SK-N-SH (cell line): ENCODE data around the gene CLDN6. TPM values are rescaled to one million over a fixed set of nuclear protein-coding genes. Genes with fewer than 3 reads are reported as not detected.

Experiments used
- CTCF ChIA-PET: fragments of 300-600, 350-600 bp; formaldehyde crosslinking; extraction: SDS; loops from one replicate; lab custom pipeline; 2021; lab: Yijun Ruan, JAX
- POLR2A ChIA-PET: fragments of 350-600 bp; sonication (Branson Sonifier 250); formaldehyde crosslinking; extraction: SDS; loops from one replicate; lab custom pipeline; 2020; ENCODE audit warnings: antibody characterized with exemption, inconsistent platforms; lab: Yijun Ruan, JAX
- DNase-seq: peaks from one replicate; pipeline ENCODE4 v3.0.0; 2012
- H2AFZ ChIP-seq: fragments of 200-600 bp; sonication (generic); 2 replicates; pipeline ENCODE4 v1.8.1; 2016; ENCODE audit warnings: antibody characterized with exemption, mild to moderate bottlenecking, low read depth
- H3F3A ChIP-seq: fragments of 200-600 bp; sonication (generic); replicated peaks from 2 replicates; pipeline ENCODE3; 2016; ENCODE audit warnings: antibody characterized with exemption, mild to moderate bottlenecking; ENCODE audit not compliant: insufficient read depth
- H3K27ac ChIP-seq, 2 experiments: fragments of 200-500 bp in 1 of 2; fragments of 200-600 bp in 1 of 2; sonication (Bioruptor generic) in 1 of 2; sonication (generic), shearing (Covaris generic) in 1 of 2; 2 replicates each; pipeline versions ENCODE4 v1.5.1 to v1.6.1; 2014 to 2016; ENCODE audit warnings: low read depth in 2 of 2, inconsistent platforms in 1 of 2, low read length in 1 of 2, mild to moderate bottlenecking in 1 of 2, mixed read lengths in 1 of 2
- H3K27me3 ChIP-seq: fragments of 200-600 bp; sonication (generic), shearing (Covaris generic); 2 replicates; pipeline ENCODE4 v1.6.1; 2016; ENCODE audit warnings: mixed run types; ENCODE audit not compliant: insufficient read depth
- H3K36me3 ChIP-seq, 2 experiments: fragments of 200-500 bp in 1 of 2; fragments of 200-600 bp in 1 of 2; sonication (Bioruptor generic) in 1 of 2; sonication (generic) in 1 of 2; replicated peaks in 1 of 2; 2 replicates each; pipeline versions ENCODE3 to v1.5.1; 2014 to 2016; ENCODE audit warnings: low read length in 1 of 2, mild to moderate bottlenecking in 1 of 2; ENCODE audit not compliant: insufficient read depth in 2 of 2, control insufficient read depth in 1 of 2
- H3K4me1 ChIP-seq, 2 experiments: fragments of 200-500 bp in 1 of 2; fragments of 200-600 bp in 1 of 2; sonication (Bioruptor generic) in 1 of 2; sonication (generic), shearing (Covaris generic) in 1 of 2; 2 replicates each; pipeline versions ENCODE4 v1.5.1 to v1.6.1; 2014 to 2016; ENCODE audit warnings: low read depth in 1 of 2, low read length in 1 of 2, mixed run types in 1 of 2; ENCODE audit not compliant: insufficient read depth in 2 of 2, control insufficient read depth in 1 of 2
- H3K4me2 ChIP-seq: fragments of 200-600 bp; sonication (generic), shearing (Covaris generic); 2 replicates; pipeline ENCODE4 v1.6.1; 2017; ENCODE audit warnings: mixed run types
- H3K4me3 ChIP-seq, 2 experiments: fragments of 200-500 bp in 1 of 2; fragments of 200-600 bp in 1 of 2; sonication (Bioruptor generic) in 1 of 2; sonication (generic), shearing (Covaris generic) in 1 of 2; 2 replicates each; pipeline versions ENCODE4 v1.5.1 to v1.8.1; 2014 to 2016; ENCODE audit warnings: low read depth in 2 of 2, inconsistent platforms in 1 of 2, low read length in 1 of 2, mild to moderate bottlenecking in 1 of 2, mixed read lengths in 1 of 2, moderate library complexity in 1 of 2
- H3K79me2 ChIP-seq: fragments of 200-600 bp; sonication (generic); 2 replicates; pipeline ENCODE4 v1.8.1; 2017; ENCODE audit warnings: mild to moderate bottlenecking; ENCODE audit not compliant: insufficient read depth
- H3K9ac ChIP-seq: fragments of 200-600 bp; sonication (generic); 2 replicates; pipeline ENCODE4 v1.6.1; 2017; ENCODE audit warnings: mixed run types
- H3K9me2 ChIP-seq: fragments of 200-600 bp; sonication (generic); 2 replicates; pipeline ENCODE4 v1.6.1; 2017; ENCODE audit warnings: mixed run types
- H3K9me3 ChIP-seq: fragments of 200-600 bp; sonication (generic); 2 replicates; pipeline ENCODE4 v1.6.1; 2017; ENCODE audit warnings: mixed run types, mild to moderate bottlenecking, moderate library complexity
- H4K20me1 ChIP-seq: fragments of 200-600 bp; sonication (generic); 2 replicates; pipeline ENCODE4 v1.6.1; 2017; ENCODE audit warnings: mild to moderate bottlenecking, mixed run types; ENCODE audit not compliant: insufficient read depth
- ELF1 ChIP-seq: IDR thresholded peaks from 2 replicates; pipeline ENCODE4 v1.4.0; 2012
- FOXJ3 ChIP-seq: sonication (generic); formaldehyde crosslinking; IDR thresholded peaks from 2 replicates; pipeline ENCODE4 v1.5.1; 2020; ENCODE audit warnings: mild to moderate bottlenecking, missing genetic modification reagents
- FOXM1 ChIP-seq: IDR thresholded peaks from 2 replicates; pipeline ENCODE4 v1.4.0; 2012; ENCODE audit warnings: low read depth, mild to moderate bottlenecking
- GABPA ChIP-seq: IDR thresholded peaks from 2 replicates; pipeline ENCODE4 v1.4.0; 2012; ENCODE audit warnings: low read depth, mild to moderate bottlenecking
- MEF2A ChIP-seq: IDR thresholded peaks from 2 replicates; pipeline ENCODE4 v1.4.0; 2012; ENCODE audit warnings: low read depth, borderline replicate concordance
- NRF1 ChIP-seq: IDR thresholded peaks from 2 replicates; pipeline ENCODE4 v1.6.1; 2012; ENCODE audit warnings: low read depth, mild to moderate bottlenecking, low read length
- POLR2AphosphoS5 ChIP-seq: IDR thresholded peaks from 2 replicates; pipeline ENCODE4 v1.6.1; 2012; ENCODE audit warnings: low read depth, low read length
- RXRA ChIP-seq: IDR thresholded peaks from 2 replicates; pipeline ENCODE4 v1.4.0; 2012; ENCODE audit warnings: low read depth, mild to moderate bottlenecking, borderline replicate concordance
- SIN3A ChIP-seq: IDR thresholded peaks from 2 replicates; pipeline ENCODE4 v1.6.1; 2012; ENCODE audit warnings: low read depth, mild to moderate bottlenecking, low read length, moderate library complexity, borderline replicate concordance
- TCF12 ChIP-seq: IDR thresholded peaks from 2 replicates; pipeline ENCODE4 v1.4.0; 2012
- YY1 ChIP-seq: IDR thresholded peaks from 2 replicates; pipeline ENCODE4 v1.4.0; 2012; ENCODE audit warnings: low read depth, mild to moderate bottlenecking
- WGBS: methylation state at CpG from one replicate; pipeline ENCODE4 v1.1.6; 2017; ENCODE audit warnings: low lambda C conversion rate; 5-methylcytosine and 5-hydroxymethylcytosine counted together
- polyA plus RNA-seq, 3 experiments: library from polyadenylated mRNA; depleted of rRNA; stranded (reverse); fragments of >200 nt; gene quantifications; 2 replicates each; pipeline ENCODE4 v1.2.3, GENCODE V29; 2012
- TF ChIP-seq, protein P1 (sequence below): IDR thresholded peaks from 2 replicates; pipeline ENCODE4 v1.4.0; 2012; ENCODE audit warnings: low read depth
- TF ChIP-seq, protein P2 (sequence below): fragments of 150-350 bp; IDR thresholded peaks from 2 replicates; pipeline ENCODE4 v1.6.1; 2016; ENCODE audit warnings: mild to moderate bottlenecking, low read depth, low read length
- TF ChIP-seq, protein P3 (sequence below): IDR thresholded peaks from 2 replicates; pipeline ENCODE4; 2012
- TF ChIP-seq, protein P4 (sequence below): fragments of 200-600 bp; sonication (generic); IDR thresholded peaks from 2 replicates; pipeline ENCODE4 v1.6.1; 2017; ENCODE audit warnings: antibody characterized with exemption, mild to moderate bottlenecking, moderate library complexity

The CLDN6 gene
- polyA plus RNA-seq, 1 of the 3 experiments (the other 2 are of a cell fraction): 0.20 TPM

DNA sequence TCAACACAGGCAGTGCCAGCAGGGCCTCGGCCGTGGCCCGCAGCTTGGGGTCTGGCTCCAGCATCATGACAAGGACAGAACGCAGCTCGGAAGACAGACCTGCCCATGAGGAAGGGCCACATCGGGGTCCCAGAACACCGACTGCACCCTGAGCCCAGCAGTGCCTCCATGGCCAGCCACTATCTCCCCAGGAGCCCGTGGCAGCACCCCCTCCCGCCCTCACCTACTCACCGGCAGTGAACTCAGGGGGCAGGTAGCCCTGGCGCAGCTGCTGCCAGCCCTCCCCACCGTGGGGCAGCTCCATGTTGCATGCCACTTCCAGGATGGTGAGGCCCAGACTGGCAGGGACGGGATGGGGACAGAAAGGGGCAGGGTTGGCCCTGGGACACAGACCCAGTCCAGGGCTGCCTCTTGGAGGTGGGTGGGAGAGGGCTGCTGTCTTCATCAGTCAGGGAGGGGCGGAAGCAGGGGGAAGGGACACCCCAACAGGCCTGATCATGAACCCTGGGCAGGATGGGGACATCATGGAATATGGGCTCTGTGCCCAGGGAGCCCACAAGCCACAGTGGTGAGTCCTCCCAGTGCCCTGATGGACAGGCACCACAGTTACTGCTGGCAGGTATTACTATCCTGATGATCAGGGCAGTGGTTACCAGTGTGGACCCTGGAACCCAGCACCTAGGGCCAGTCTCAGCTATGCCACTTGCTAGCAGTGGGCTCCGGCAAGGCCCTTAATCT lies 43.5 kb downstream of the CLDN6 start:
- Histone ChIP-seq H4K20me1 (peaks cover 31% of the 10 kb centered on the region; the same call in 1 of the 2 replicates), H3K27me3 (no peaks in the 10 kb centered on the region), H3K9me2 (no peaks in the 10 kb centered on the region), H2AFZ (no peak overlapping the region), H3K79me2 (peaks cover 7% of the 10 kb centered on the region; the same call in 1 of the 2 replicates), H3K9ac (no peak overlapping the region), H3K36me3 (no peaks in the 10 kb centered on the region), H3K4me1 (peaks cover 0 to 31% of the 10 kb centered on the region in 2 experiments; a peak in 1 of 4 replicates), H3K4me3 (no peak overlapping the region), H3K9me3 (no peaks in the 10 kb centered on the region), H3K4me2 (no peak overlapping the region), H3K27ac (no peak overlapping the region), H3F3A (peaks cover 8% of the 10 kb centered on the region)
- ChIA-PET CTCF (interaction anchor here (0.8 to 2.3 kb wide), 4 partner anchors 9 to 59 kb away, joined by 3 to 7 read pairs (median 4); no protein-coding TSS in a partner anchor), POLR2A (interaction anchor here (0.9 kb wide), 1 partner anchor 8 kb away, joined by 4 read pairs; no protein-coding TSS in a partner anchor)
- DNase-seq: no peak
- TF ChIP-seq ELF1 (no peak), RXRA (no peak), YY1 (no peak), NRF1 (no peak), POLR2AphosphoS5 (no peak), GABPA (no peak), SIN3A (no peak), FOXM1 (no peak), TCF12 (no peak), FOXJ3 (no peak), MEF2A (no peak)
- TF ChIP-seq, protein P1, sequence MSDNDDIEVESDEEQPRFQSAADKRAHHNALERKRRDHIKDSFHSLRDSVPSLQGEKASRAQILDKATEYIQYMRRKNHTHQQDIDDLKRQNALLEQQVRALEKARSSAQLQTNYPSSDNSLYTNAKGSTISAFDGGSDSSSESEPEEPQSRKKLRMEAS: no peak
- TF ChIP-seq, protein P2, sequence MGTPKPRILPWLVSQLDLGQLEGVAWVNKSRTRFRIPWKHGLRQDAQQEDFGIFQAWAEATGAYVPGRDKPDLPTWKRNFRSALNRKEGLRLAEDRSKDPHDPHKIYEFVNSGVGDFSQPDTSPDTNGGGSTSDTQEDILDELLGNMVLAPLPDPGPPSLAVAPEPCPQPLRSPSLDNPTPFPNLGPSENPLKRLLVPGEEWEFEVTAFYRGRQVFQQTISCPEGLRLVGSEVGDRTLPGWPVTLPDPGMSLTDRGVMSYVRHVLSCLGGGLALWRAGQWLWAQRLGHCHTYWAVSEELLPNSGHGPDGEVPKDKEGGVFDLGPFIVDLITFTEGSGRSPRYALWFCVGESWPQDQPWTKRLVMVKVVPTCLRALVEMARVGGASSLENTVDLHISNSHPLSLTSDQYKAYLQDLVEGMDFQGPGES: no peak
- TF ChIP-seq, protein P3, sequence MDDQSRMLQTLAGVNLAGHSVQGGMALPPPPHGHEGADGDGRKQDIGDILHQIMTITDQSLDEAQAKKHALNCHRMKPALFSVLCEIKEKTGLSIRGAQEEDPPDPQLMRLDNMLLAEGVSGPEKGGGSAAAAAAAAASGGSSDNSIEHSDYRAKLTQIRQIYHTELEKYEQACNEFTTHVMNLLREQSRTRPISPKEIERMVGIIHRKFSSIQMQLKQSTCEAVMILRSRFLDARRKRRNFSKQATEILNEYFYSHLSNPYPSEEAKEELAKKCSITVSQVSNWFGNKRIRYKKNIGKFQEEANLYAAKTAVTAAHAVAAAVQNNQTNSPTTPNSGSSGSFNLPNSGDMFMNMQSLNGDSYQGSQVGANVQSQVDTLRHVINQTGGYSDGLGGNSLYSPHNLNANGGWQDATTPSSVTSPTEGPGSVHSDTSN: no peak
- TF ChIP-seq, protein P4, sequence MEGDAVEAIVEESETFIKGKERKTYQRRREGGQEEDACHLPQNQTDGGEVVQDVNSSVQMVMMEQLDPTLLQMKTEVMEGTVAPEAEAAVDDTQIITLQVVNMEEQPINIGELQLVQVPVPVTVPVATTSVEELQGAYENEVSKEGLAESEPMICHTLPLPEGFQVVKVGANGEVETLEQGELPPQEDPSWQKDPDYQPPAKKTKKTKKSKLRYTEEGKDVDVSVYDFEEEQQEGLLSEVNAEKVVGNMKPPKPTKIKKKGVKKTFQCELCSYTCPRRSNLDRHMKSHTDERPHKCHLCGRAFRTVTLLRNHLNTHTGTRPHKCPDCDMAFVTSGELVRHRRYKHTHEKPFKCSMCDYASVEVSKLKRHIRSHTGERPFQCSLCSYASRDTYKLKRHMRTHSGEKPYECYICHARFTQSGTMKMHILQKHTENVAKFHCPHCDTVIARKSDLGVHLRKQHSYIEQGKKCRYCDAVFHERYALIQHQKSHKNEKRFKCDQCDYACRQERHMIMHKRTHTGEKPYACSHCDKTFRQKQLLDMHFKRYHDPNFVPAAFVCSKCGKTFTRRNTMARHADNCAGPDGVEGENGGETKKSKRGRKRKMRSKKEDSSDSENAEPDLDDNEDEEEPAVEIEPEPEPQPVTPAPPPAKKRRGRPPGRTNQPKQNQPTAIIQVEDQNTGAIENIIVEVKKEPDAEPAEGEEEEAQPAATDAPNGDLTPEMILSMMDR: no peak
- WGBS: 93% methylated on average over 8 of the region's 15 CpGs
